ENCODE results near the gene RPL23. TPM values are rescaled to one million over a fixed set of nuclear protein-coding genes. Genes with fewer than 3 reads are reported as not detected.

Gene RPL23
- total and polyA plus RNA-seq, 9 of the 15 experiments (the other 6 are each of a cell fraction or from before 2014, with no cell fraction given) = 1,745 to 3,667 (median 3,096) TPM

- TF ChIP-seq IRF9 (tag; IDR thresholded peaks at IDR 0.05) = no peak
- TF ChIP-seq SMAD1 (IDR thresholded peaks at IDR 0.05; ENCODE audit: low read depth, low read length, partially characterized antibody) = no peak
- TF ChIP-seq NR2C2 (CRISPR knock-in tag; IDR thresholded peaks at IDR 0.05) = no peak
- peak; percentile 75; the same call in 1 of the 2 replicates for TF ChIP-seq NR2C2 (tag; IDR thresholded peaks at IDR 0.05)
- no peak for TF ChIP-seq PCBP1 (IDR thresholded peaks at IDR 0.05; ENCODE audit: low read depth, low read length, poor library complexity, severe bottlenecking)
- TF ChIP-seq ETV1 (tag; conservative IDR thresholded peaks at IDR 0.05; ENCODE audit: low read depth) = peak; percentile 44; the same call in 1 of the 2 replicates
- no peak for TF ChIP-seq CHD1 (IDR thresholded peaks at IDR 0.05; ENCODE audit: low read length)
- peak; percentile 44; the same call in 1 of the 2 replicates for TF ChIP-seq SMARCE1 (IDR thresholded peaks at IDR 0.05)
- TF ChIP-seq ZNF584 (CRISPR knock-in tag; IDR thresholded peaks at IDR 0.05; ENCODE audit: low read depth) = peak; percentile 45; the same call in 1 of the 2 replicates
- no peak for TF ChIP-seq PURB (CRISPR knock-in tag; IDR thresholded peaks at IDR 0.05; ENCODE audit: low read depth)
- no peak for TF ChIP-seq NELFE (IDR thresholded peaks at IDR 0.05; ENCODE audit: insufficient read depth, insufficient read length)
- no peak for TF ChIP-seq SREBF2 (CRISPR knock-in tag; IDR thresholded peaks at IDR 0.05)
- 0 out of 2 replicates have a peak, but pooled peaks have one; percentile 42 for TF ChIP-seq ZKSCAN8 (CRISPR knock-in tag; IDR thresholded peaks at IDR 0.05)
- TF ChIP-seq POLR2G (IDR thresholded peaks at IDR 0.05; ENCODE audit: low read depth, low read length) = peak; percentile 40
- TF ChIP-seq THRB (CRISPR knock-in tag; conservative IDR thresholded peaks at IDR 0.05) = no peak
- TF ChIP-seq ZNF76 (CRISPR knock-in tag; IDR thresholded peaks at IDR 0.05; ENCODE audit: borderline replicate concordance) = no peak
- peak; percentile 55 for TF ChIP-seq ZNF316 (IDR thresholded peaks at IDR 0.05)
- TF ChIP-seq FOXK1 (CRISPR knock-in tag; IDR thresholded peaks at IDR 0.05; ENCODE audit: borderline replicate concordance) = no peak
- TF ChIP-seq HMGN3 (IDR thresholded peaks at IDR 0.05; ENCODE audit: borderline replicate concordance, extremely low read depth, insufficient read length, low read depth, low read length) = no peak
- TF ChIP-seq RBFOX2 (IDR thresholded peaks at IDR 0.05; ENCODE audit: low read depth, low read length) = peak; percentile 38; the same call in 1 of the 2 replicates
- peak; percentile 70 for TF ChIP-seq EGR1 (conservative IDR thresholded peaks at IDR 0.05)
- no peak for TF ChIP-seq KHSRP (IDR thresholded peaks at IDR 0.05)
- TF ChIP-seq ZBTB17 (CRISPR knock-in tag; IDR thresholded peaks at IDR 0.05) = peak; percentile 63; the same call in 1 of the 2 replicates
- 0 out of 2 replicates have a peak, but pooled peaks have one; percentile 27 for TF ChIP-seq ERF (CRISPR knock-in tag; IDR thresholded peaks at IDR 0.05)
- TF ChIP-seq DPF2 (IDR thresholded peaks at IDR 0.05) = 0 out of 2 replicates have a peak, but pooled peaks have one; percentile 28
- TF ChIP-seq CC2D1A (IDR thresholded peaks at IDR 0.05) = no peak
- no peak for TF ChIP-seq PTTG1 (tag; IDR thresholded peaks at IDR 0.05; ENCODE audit: low read depth)
- no peak for TF ChIP-seq ZNF707 (CRISPR knock-in tag; conservative IDR thresholded peaks at IDR 0.05)
- TF ChIP-seq JUND (IDR thresholded peaks at IDR 0.05; ENCODE audit: borderline replicate concordance, low read depth, low read length) = peak; percentile 59; the same call in 1 of the 2 replicates
- no peak for TF ChIP-seq JUND (tag; IDR thresholded peaks at IDR 0.05; ENCODE audit: borderline replicate concordance, low read depth, low read length)
These were observed 45.4 kb upstream of the RPL23 start (continued) for GRCh38 chr17:38898812-38899348.
